ENCODE results near the gene HOXD11.

The HOXD11 gene

GRCh38 chr2:176140513-176141317 lies 33.6 kb downstream of the HOXD11 start:
- TF ChIP-seq, protein P1, sequence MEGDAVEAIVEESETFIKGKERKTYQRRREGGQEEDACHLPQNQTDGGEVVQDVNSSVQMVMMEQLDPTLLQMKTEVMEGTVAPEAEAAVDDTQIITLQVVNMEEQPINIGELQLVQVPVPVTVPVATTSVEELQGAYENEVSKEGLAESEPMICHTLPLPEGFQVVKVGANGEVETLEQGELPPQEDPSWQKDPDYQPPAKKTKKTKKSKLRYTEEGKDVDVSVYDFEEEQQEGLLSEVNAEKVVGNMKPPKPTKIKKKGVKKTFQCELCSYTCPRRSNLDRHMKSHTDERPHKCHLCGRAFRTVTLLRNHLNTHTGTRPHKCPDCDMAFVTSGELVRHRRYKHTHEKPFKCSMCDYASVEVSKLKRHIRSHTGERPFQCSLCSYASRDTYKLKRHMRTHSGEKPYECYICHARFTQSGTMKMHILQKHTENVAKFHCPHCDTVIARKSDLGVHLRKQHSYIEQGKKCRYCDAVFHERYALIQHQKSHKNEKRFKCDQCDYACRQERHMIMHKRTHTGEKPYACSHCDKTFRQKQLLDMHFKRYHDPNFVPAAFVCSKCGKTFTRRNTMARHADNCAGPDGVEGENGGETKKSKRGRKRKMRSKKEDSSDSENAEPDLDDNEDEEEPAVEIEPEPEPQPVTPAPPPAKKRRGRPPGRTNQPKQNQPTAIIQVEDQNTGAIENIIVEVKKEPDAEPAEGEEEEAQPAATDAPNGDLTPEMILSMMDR (IDR thresholded peaks at IDR 0.05), result peak; percentile 89

DNA sequence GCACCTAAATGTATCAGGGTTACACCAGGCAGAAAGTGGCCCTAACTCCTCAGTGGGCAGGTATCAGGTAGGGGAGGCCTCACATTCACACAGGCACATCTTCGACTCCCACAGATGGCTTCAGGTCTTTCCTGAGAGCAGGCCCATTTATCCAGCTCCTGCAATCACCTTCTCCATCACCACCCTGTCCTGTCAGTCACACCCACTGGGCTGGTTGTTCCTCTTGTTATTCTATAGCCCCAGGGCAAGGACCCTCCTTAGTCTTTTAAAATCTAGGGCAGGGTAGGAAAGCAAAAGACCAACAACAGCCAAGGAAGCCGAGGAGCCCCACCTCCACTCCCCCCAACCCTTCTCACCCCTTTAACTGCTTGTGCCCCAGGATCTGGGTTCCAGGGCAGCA lies 35.2 kb downstream of the HOXD11 start:
- TF ChIP-seq, protein P1 (IDR thresholded peaks at IDR 0.05), result no peak

DNA sequence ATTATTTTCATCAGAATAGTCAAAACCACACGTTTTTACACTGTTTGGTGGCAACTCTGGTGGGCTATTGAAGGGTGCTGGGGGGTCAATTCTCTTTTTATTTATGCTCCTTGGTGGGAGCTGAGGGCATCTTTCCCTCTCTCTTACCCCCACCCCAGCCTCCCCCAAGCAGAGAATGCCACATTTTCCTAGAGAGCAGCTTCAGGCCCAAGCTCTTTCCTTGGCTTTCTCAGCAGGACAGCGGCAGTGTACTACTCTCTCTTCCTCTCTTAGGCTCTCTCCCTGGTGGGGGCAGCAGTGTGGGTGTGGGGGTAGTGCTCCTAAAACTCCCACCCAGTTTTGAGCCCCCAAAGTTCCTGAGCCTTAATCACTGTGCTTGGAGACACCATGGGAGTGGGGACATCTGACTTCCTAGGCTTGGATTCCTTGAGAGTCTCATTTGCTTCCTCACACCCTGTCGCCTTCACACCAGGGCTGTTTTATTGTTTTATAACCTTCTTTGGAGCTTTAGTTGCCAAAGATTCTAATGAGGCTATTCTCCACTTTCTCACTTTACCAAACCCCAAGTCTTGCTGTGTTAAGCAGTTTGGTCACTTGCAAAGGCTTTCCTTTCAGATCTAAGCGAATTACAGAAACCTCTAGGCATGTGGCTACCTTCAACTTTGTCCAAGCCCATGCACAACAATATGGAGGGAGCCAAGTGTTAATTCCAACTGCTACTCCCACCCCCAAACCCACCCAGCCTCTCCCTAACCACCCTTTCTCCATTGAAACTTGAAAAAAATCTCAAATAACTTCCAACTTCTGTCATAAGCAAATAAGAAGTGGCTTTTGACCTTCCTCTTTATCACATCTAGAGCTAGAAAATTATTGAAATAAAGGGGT lies 38.2 kb downstream of the HOXD11 start:
- TF ChIP-seq, protein P1 (IDR thresholded peaks at IDR 0.05), result no peak

GRCh38 chr2:176146101-176146500 lies 39.0 kb downstream of the HOXD11 start:
- TF ChIP-seq, protein P1 (IDR thresholded peaks at IDR 0.05), result no peak

DNA sequence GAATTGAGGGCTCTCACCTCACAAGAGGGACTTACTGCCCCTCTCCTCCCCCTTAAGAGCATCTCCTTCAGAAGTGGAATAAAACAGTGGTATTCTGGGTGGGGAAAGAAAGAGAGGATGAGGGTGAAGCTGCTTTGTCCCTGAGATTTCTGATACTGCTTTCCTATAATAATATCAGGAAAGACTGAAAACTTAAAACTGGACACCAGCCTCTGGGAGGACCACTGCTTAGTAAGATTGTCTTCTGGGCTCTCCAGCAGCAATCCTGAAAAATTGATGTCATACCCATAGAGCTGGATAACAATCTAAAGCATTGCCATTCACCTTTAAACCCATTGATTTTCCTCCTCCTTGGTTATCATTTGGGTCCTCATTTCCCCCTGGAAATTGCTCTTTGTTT lies 39.6 kb downstream of the HOXD11 start:
- TF ChIP-seq, protein P1 (IDR thresholded peaks at IDR 0.05), result no peak

- TF ChIP-seq, protein P1 (IDR thresholded peaks at IDR 0.05), result no peak
Measured at GRCh38 chr2:176147210-176147799, 40.2 kb downstream of the HOXD11 start.

- TF ChIP-seq, protein P1 (IDR thresholded peaks at IDR 0.05), result no peak
Measured at GRCh38 chr2:176147800-176148496, 40.9 kb downstream of the HOXD11 start.

Measured in LNCAP (cell line).